HEK293T (cell line): ENCODE results near the gene SPSB4.

ENCODE experiments used
- CTCF ChIA-PET: fragments of 350-600 bp; formaldehyde crosslinking; extraction: SDS; loops from one replicate; lab custom pipeline; 2021; ENCODE audit warnings: antibody characterized with exemption, inconsistent platforms; lab: Yijun Ruan, JAX
- POLR2A ChIA-PET: fragments of 350-600 bp; formaldehyde crosslinking; extraction: SDS; loops from one replicate; lab custom pipeline; 2020; ENCODE audit warnings: antibody characterized with exemption, inconsistent platforms; lab: Yijun Ruan, JAX
- DNase-seq: peaks from one replicate; pipeline ENCODE4 v3.0.0; 2012; ENCODE audit warnings: mixed read lengths; ENCODE audit errors: extremely low spot score
- ARNT ChIP-seq: fragments of 450-650 bp; IDR thresholded peaks from 2 replicates; pipeline ENCODE4 v1.6.1; 2017; ENCODE audit warnings: mild to moderate bottlenecking
- BHLHE40 ChIP-seq: fragments of 450-650 bp; IDR thresholded peaks from 2 replicates; pipeline ENCODE4 v1.6.1; 2016; ENCODE audit warnings: mild to moderate bottlenecking, moderate library complexity, borderline replicate concordance
- CTBP1 ChIP-seq: fragments of 450-650 bp; IDR thresholded peaks from 2 replicates; pipeline ENCODE4 v1.6.1; 2016; ENCODE audit warnings: borderline replicate concordance
- ELF4 ChIP-seq: fragments of 450-650 bp; IDR thresholded peaks from 2 replicates; pipeline ENCODE4 v1.6.1; 2017; ENCODE audit warnings: antibody characterized with exemption
- FOXA1 ChIP-seq: fragments of 450-650 bp; IDR thresholded peaks from 2 replicates; pipeline ENCODE4 v1.6.1; 2016; ENCODE audit warnings: mild to moderate bottlenecking
- FOXK2 ChIP-seq: fragments of 450-650 bp; IDR thresholded peaks from 2 replicates; pipeline ENCODE4 v1.6.1; 2016; ENCODE audit warnings: mild to moderate bottlenecking
- FOXM1 ChIP-seq: fragments of 450-650 bp; IDR thresholded peaks from 2 replicates; pipeline ENCODE4 v1.6.1; 2017; ENCODE audit warnings: mild to moderate bottlenecking, borderline replicate concordance
- HDGF ChIP-seq: fragments of 450-650 bp; IDR thresholded peaks from 2 replicates; pipeline ENCODE4 v1.6.1; 2017; ENCODE audit warnings: antibody characterized with exemption, borderline replicate concordance
- L3MBTL2 ChIP-seq: fragments of 450-650 bp; conservative IDR thresholded peaks from 2 replicates; pipeline ENCODE4 v1.6.1; 2016; ENCODE audit warnings: mild to moderate bottlenecking
- LEF1 ChIP-seq: fragments of 450-650 bp; IDR thresholded peaks from 2 replicates; pipeline ENCODE4 v1.6.1; 2017; ENCODE audit warnings: mild to moderate bottlenecking, borderline replicate concordance
- NFRKB ChIP-seq: fragments of 450-650 bp; IDR thresholded peaks from 2 replicates; pipeline ENCODE4 v1.6.1; 2016; ENCODE audit warnings: mild to moderate bottlenecking, moderate library complexity
- PKNOX1 ChIP-seq: fragments of 450-650 bp; IDR thresholded peaks from 2 replicates; pipeline ENCODE4 v1.6.1; 2016
- SP1 ChIP-seq: fragments of 450-650 bp; IDR thresholded peaks from 2 replicates; pipeline ENCODE4 v1.6.1; 2017
- SUZ12 ChIP-seq: fragments of 450-650 bp; IDR thresholded peaks from 2 replicates; pipeline ENCODE4 v1.6.1; 2016; ENCODE audit warnings: mild to moderate bottlenecking
- TARDBP ChIP-seq: fragments of 450-650 bp; IDR thresholded peaks from 2 replicates; pipeline ENCODE4 v1.6.1; 2016
- ZNF384 ChIP-seq: fragments of 450-650 bp; IDR thresholded peaks from 2 replicates; pipeline ENCODE4 v1.6.1; 2016

The SPSB4 gene

GRCh38 chr3:141093397-141093796 is 42.2 kb downstream of the SPSB4 start:
- no peak for DNase-seq
- TF ChIP-seq ZNF384 (no peak), FOXA1 (no peak), TARDBP (no peak), NFRKB (no peak), LEF1 (no peak), PKNOX1 (no peak), FOXK2 (no peak), SUZ12 (no peak), SP1 (no peak), BHLHE40 (no peak)
- CTCF ChIA-PET: no interaction called here
- POLR2A ChIA-PET: no interaction called here

GRCh38 chr3:141093971-141094684 is 43.0 kb downstream of the SPSB4 start:
- ChIA-PET POLR2A (no interaction called here), CTCF (no interaction called here)
- TF ChIP-seq FOXM1 (no peak), HDGF (no peak), FOXA1 (no peak), L3MBTL2 (no peak), NFRKB (no peak), CTBP1 (no peak), PKNOX1 (no peak)
- DNase-seq: no peak

GRCh38 chr3:141094790-141095545 is 43.8 kb downstream of the SPSB4 start:
- TF ChIP-seq HDGF (no peak), ARNT (no peak), ELF4 (no peak), LEF1 (no peak)
- POLR2A ChIA-PET: no interaction called here
- DNase-seq: no peak
- CTCF ChIA-PET: no interaction called here

GRCh38 chr3:141095546-141095937 is 44.4 kb downstream of the SPSB4 start:
- ChIA-PET POLR2A (no interaction called here), CTCF (no interaction called here)
- TF ChIP-seq SUZ12 (no peak), NFRKB (no peak), HDGF (no peak), LEF1 (no peak), ZNF384 (no peak), L3MBTL2 (no peak)
- DNase-seq: no peak

- ChIA-PET POLR2A (no interaction called here), CTCF (no interaction called here)
- TF ChIP-seq ZNF384 (no peak), ARNT (no peak), HDGF (no peak), LEF1 (no peak), SUZ12 (no peak), L3MBTL2 (no peak), BHLHE40 (no peak), ELF4 (no peak), CTBP1 (no peak), NFRKB (no peak), TARDBP (no peak), FOXK2 (no peak), FOXM1 (no peak), SP1 (no peak), FOXA1 (no peak), PKNOX1 (no peak)
- no peak for DNase-seq
Observed at GRCh38 chr3:141096164-141096563, 45.0 kb downstream of the SPSB4 start.

- POLR2A ChIA-PET: no interaction called here
- DNase-seq: no peak
- TF ChIP-seq FOXA1 (no peak), FOXM1 (no peak), LEF1 (no peak), HDGF (no peak), TARDBP (no peak), BHLHE40 (no peak)
- CTCF ChIA-PET: no interaction called here
Observed at GRCh38 chr3:141096981-141097380, 45.8 kb downstream of the SPSB4 start.

- DNase-seq: no peak
- ChIA-PET CTCF (interaction anchor here (1.4 kb wide), 1 partner anchor 15 kb away, joined by 4 read pairs; no protein-coding TSS in a partner anchor), POLR2A (no interaction called here)
- TF ChIP-seq BHLHE40 (no peak), CTBP1 (no peak), L3MBTL2 (no peak), SP1 (no peak), ARNT (no peak), TARDBP (no peak), FOXA1 (no peak), NFRKB (no peak), ELF4 (no peak), FOXM1 (no peak), PKNOX1 (no peak), HDGF (no peak), FOXK2 (no peak), LEF1 (no peak), SUZ12 (no peak), ZNF384 (no peak)
Observed at GRCh38 chr3:141100112-141100511, 49.0 kb downstream of the SPSB4 start.
